Stimulated activated CD8-positive, alpha-beta memory T cell treated with anti-CD3 and anti-CD28 coated beads, Interleukin-2, amount 100 ng/mL, for 48 hours (primary cell): ENCODE data around the gene BEGAIN.
"Not testable (repeated sequence)": the region's sequence is repeated elsewhere in the genome, so short reads cannot be mapped to it uniquely, and the experiment has no call there.

Source experiments
- DNase-seq, 2 donors: peaks; one replicate each; pipeline ENCODE4 v3.0.0-alpha.2; 2020; ENCODE audit warnings: low read depth in 2 of 2

The BEGAIN gene

GRCh38 chr14:100523131-100523842 lies 63.9 kb downstream of the BEGAIN start:
- no peak for DNase-seq

- DNase-seq = no peak
Measured at GRCh38 chr14:100522616-100523099, 64.6 kb downstream of the BEGAIN start.

- not testable (repeated sequence) for DNase-seq
Measured at GRCh38 chr14:100506053-100506452, 81.2 kb downstream of the BEGAIN start.

- no peak for DNase-seq
Measured at GRCh38 chr14:100504372-100505078, 82.7 kb downstream of the BEGAIN start.

- DNase-seq = no peak
Measured at GRCh38 chr14:100503251-100503650, 84.0 kb downstream of the BEGAIN start.

- DNase-seq = no peak
Measured at GRCh38 chr14:100502622-100503220, 84.5 kb downstream of the BEGAIN start.

- no peak for DNase-seq
Measured at GRCh38 chr14:100500128-100500527, 87.1 kb downstream of the BEGAIN start.

- no peak for DNase-seq
Measured at GRCh38 chr14:100498068-100498467, 89.1 kb downstream of the BEGAIN start.

GRCh38 chr14:100495917-100496316 lies 91.3 kb downstream of the BEGAIN start:
- no peak for DNase-seq

- no peak for DNase-seq
Measured at GRCh38 chr14:100494645-100495044, 92.6 kb downstream of the BEGAIN start.

GRCh38 chr14:100490252-100490651 lies 97.0 kb downstream of the BEGAIN start:
- no peak for DNase-seq

- no peak for DNase-seq
Measured at GRCh38 chr14:100488057-100488456, 99.2 kb downstream of the BEGAIN start.

- DNase-seq = no peak
Measured at GRCh38 chr14:100487304-100487703, 99.9 kb downstream of the BEGAIN start.
